ENCODE results near the gene DAB2. TPM values are rescaled to one million over a fixed set of nuclear protein-coding genes. Genes with fewer than 3 reads are reported as not detected.
A peak's percentile ranks its signal among the peaks of the same experiment; 100 is the strongest.

The DAB2 gene
- polyA plus RNA-seq, 1 experiment, result 168 TPM

GRCh38 chr5:39428640-39429039 lies 3.9 kb upstream of the DAB2 start:
- ChIA-PET POLR2A (no interaction called here), CTCF (no interaction called here)
- no peaks in the 10 kb centered on the region for H3K36me3 ChIP-seq (ENCODE audit: control insufficient read depth, insufficient read depth, low read length)

GRCh38 chr5:39427633-39428032 lies 2.9 kb upstream of the DAB2 start:
- POLR2A ChIA-PET, result interaction anchor here (0.6 kb wide), 1 partner anchor 73 kb away, joined by 3 read pairs; no protein-coding TSS in a partner anchor
- CTCF ChIA-PET, result no interaction called here
- Histone ChIP-seq H3K4me3 (ENCODE audit: low read depth, low read length) (no peak overlapping the region), H3K27me3 (ENCODE audit: control insufficient read depth, insufficient read depth, low read length) (no peaks in the 10 kb centered on the region), H3K36me3 (ENCODE audit: control insufficient read depth, insufficient read depth, low read length) (no peaks in the 10 kb centered on the region)
- DNase-seq (ENCODE audit: low read depth), result no peak
- no peak for TF ChIP-seq CTCF (IDR thresholded peaks at IDR 0.05; ENCODE audit: insufficient read depth, low read depth, low read length)

More at GRCh38 chr5:39428640-39429039, 3.9 kb upstream of the DAB2 start:
- no peak for DNase-seq (ENCODE audit: low read depth)
- TF ChIP-seq CTCF (IDR thresholded peaks at IDR 0.05; ENCODE audit: insufficient read depth, low read depth, low read length), result no peak
- no peaks in the 10 kb centered on the region for H3K27me3 ChIP-seq (ENCODE audit: control insufficient read depth, insufficient read depth, low read length)
- no peak overlapping the region for H3K4me3 ChIP-seq (ENCODE audit: low read depth, low read length)

- CTCF ChIA-PET, result no interaction called here
- TF ChIP-seq CTCF (IDR thresholded peaks at IDR 0.05; ENCODE audit: insufficient read depth, low read depth, low read length), result no peak
- Histone ChIP-seq H3K27me3 (ENCODE audit: control insufficient read depth, insufficient read depth, low read length) (no peaks in the 10 kb centered on the region), H3K36me3 (ENCODE audit: control insufficient read depth, insufficient read depth, low read length) (no peaks in the 10 kb centered on the region), H3K4me3 (ENCODE audit: low read depth, low read length) (no peak overlapping the region)
- peak; percentile 41 for DNase-seq (ENCODE audit: low read depth)
- POLR2A ChIA-PET, result interaction anchor here (0.6 kb wide), 1 partner anchor 73 kb away, joined by 3 read pairs; no protein-coding TSS in a partner anchor
Observed at GRCh38 chr5:39427229-39427628, 2.4 kb upstream of the DAB2 start.

- ChIA-PET CTCF (no interaction called here), POLR2A (no interaction called here)
- Histone ChIP-seq H3K4me3 (ENCODE audit: low read depth, low read length) (no peak overlapping the region), H3K36me3 (ENCODE audit: control insufficient read depth, insufficient read depth, low read length) (no peaks in the 10 kb centered on the region; the same call in 1 of the 2 replicates), H3K27me3 (ENCODE audit: control insufficient read depth, insufficient read depth, low read length) (no peaks in the 10 kb centered on the region)
- DNase-seq (ENCODE audit: low read depth), result no peak
- no peak for TF ChIP-seq CTCF (IDR thresholded peaks at IDR 0.05; ENCODE audit: insufficient read depth, low read depth, low read length)
Observed at GRCh38 chr5:39426746-39427105, 1.9 kb upstream of the DAB2 start.

- H3K36me3 ChIP-seq (ENCODE audit: control insufficient read depth, insufficient read depth, low read length), result no peaks in the 10 kb centered on the region; the same call in 1 of the 2 replicates
- ChIA-PET POLR2A (interaction anchor here (0.7 kb wide), 1 partner anchor 117 kb away, joined by 3 read pairs; no protein-coding TSS in a partner anchor), CTCF (interaction anchor here (0.9 to 2.4 kb wide), 2 partner anchors 11 to 119 kb away, joined by 3 to 12 read pairs; no protein-coding TSS in a partner anchor)
- DNase-seq (ENCODE audit: low read depth), result no peak
- no peak overlapping the region for H3K4me3 ChIP-seq (ENCODE audit: low read depth, low read length)
- no peaks in the 10 kb centered on the region for H3K27me3 ChIP-seq (ENCODE audit: control insufficient read depth, insufficient read depth, low read length)
- TF ChIP-seq CTCF (IDR thresholded peaks at IDR 0.05; ENCODE audit: insufficient read depth, low read depth, low read length), result no peak
Observed at GRCh38 chr5:39426051-39426745, 1.4 kb upstream of the DAB2 start.
